Nephron progenitor cell (in vitro differentiated cells): ENCODE results near the gene MMP1.
A peak's percentile ranks its signal among the peaks of the same experiment; 100 is the strongest.

Experiments
- DNase-seq: peaks from one replicate; pipeline ENCODE4 v3.0.0; 2021
- H3K27ac Mint-ChIP-seq: 2 replicates; pipeline ENCODE4 v1.8.0; 2021; ENCODE audit warnings: mild to moderate bottlenecking, moderate library complexity, mixed read lengths
- H3K27me3 Mint-ChIP-seq: 2 replicates; pipeline ENCODE4 v1.8.0; 2021; ENCODE audit warnings: mild to moderate bottlenecking, low read depth, mixed read lengths; ENCODE audit not compliant: poor library complexity
- H3K36me3 Mint-ChIP-seq: 2 replicates; pipeline ENCODE4 v1.8.0; 2021; ENCODE audit warnings: low read depth, mixed read lengths
- H3K4me1 Mint-ChIP-seq: 2 replicates; pipeline ENCODE4 v1.8.0; 2021; ENCODE audit warnings: mixed read lengths
- H3K4me3 Mint-ChIP-seq: 2 replicates; pipeline ENCODE4 v1.8.0; 2021; ENCODE audit warnings: mild to moderate bottlenecking, moderate library complexity, mixed read lengths
- H3K9me3 Mint-ChIP-seq: 2 replicates; pipeline ENCODE4 v1.8.0; 2021; ENCODE audit warnings: mild to moderate bottlenecking, moderate library complexity, mixed read lengths
- TF ChIP-seq, protein P1 (sequence below): fragments of 200-600 bp; sonication (generic); IDR thresholded peaks from 2 replicates; pipeline ENCODE4 v1.5.0; 2021; ENCODE audit warnings: antibody characterized with exemption

The MMP1 gene

GRCh38 chr11:102763440-102763839, 34.5 kb downstream of the MMP1 start:
- DNase-seq, result no peak
- no peaks in the 10 kb centered on the region for H3K36me3 Mint-ChIP-seq
- no peak overlapping the region for H3K27ac Mint-ChIP-seq
- TF ChIP-seq, protein P1, sequence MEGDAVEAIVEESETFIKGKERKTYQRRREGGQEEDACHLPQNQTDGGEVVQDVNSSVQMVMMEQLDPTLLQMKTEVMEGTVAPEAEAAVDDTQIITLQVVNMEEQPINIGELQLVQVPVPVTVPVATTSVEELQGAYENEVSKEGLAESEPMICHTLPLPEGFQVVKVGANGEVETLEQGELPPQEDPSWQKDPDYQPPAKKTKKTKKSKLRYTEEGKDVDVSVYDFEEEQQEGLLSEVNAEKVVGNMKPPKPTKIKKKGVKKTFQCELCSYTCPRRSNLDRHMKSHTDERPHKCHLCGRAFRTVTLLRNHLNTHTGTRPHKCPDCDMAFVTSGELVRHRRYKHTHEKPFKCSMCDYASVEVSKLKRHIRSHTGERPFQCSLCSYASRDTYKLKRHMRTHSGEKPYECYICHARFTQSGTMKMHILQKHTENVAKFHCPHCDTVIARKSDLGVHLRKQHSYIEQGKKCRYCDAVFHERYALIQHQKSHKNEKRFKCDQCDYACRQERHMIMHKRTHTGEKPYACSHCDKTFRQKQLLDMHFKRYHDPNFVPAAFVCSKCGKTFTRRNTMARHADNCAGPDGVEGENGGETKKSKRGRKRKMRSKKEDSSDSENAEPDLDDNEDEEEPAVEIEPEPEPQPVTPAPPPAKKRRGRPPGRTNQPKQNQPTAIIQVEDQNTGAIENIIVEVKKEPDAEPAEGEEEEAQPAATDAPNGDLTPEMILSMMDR, result no peak
- H3K27me3 Mint-ChIP-seq, result peaks cover 5% of the 10 kb centered on the region
- peaks cover 6% of the 10 kb centered on the region for H3K4me1 Mint-ChIP-seq
- H3K4me3 Mint-ChIP-seq, result no peak overlapping the region
- no peaks in the 10 kb centered on the region for H3K9me3 Mint-ChIP-seq

DNA sequence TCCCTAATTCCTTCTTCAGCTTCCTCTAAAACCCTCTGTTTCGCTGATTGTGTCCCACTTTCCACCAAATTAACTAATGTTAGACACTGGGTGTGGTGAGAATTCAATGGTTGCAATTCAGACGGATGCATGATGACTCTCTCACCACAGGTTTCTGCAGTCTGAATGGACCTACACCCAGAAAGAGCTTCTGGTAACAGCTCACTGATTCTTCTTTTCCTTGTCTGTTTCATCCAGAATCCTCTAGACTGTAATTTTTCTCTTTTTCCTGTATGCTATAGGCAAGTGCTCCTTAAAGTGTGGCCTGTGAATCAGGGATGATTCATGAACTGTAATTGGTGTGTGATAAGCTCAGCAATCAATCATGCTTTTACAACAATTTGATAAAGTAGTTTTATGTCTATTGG, 35.6 kb downstream of the MMP1 start:
- H3K9me3 Mint-ChIP-seq, result no peaks in the 10 kb centered on the region
- DNase-seq, result no peak
- TF ChIP-seq, protein P1, result no peak
- no peak overlapping the region for H3K27ac Mint-ChIP-seq
- H3K27me3 Mint-ChIP-seq, result peaks cover 5% of the 10 kb centered on the region
- H3K4me1 Mint-ChIP-seq, result peaks cover 6% of the 10 kb centered on the region
- no peak overlapping the region for H3K4me3 Mint-ChIP-seq
- no peaks in the 10 kb centered on the region for H3K36me3 Mint-ChIP-seq

DNA sequence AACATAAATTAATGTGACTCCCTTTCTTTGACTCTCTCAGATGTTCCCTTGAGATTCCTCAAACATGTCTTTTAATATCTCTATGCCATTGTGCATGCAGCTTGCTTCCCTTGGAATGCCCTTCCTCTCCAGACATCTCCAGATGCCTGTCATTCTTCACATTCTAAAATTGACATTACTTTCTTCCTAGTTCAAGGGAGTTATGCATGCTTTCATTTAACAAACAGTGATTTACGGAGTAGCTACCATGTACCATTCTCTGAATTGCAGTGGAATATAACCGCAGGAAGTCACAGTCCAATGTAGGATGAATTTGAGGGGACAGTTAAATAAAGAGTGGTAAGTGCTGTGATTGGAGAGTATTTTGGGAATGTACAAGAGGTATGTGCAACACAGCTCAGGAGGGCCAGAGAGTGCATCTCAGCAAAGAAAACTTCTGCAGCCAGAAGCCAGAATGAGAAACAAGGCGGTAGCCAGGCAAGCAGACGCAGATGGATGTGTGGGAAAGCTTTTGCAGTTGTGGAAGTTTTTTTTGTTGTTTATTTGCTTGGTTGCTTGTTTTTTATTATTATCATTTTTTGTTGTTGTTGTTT, 36.2 kb downstream of the MMP1 start:
- Mint-ChIP-seq H3K36me3 (no peaks in the 10 kb centered on the region), H3K27ac (peak overlapping the region; percentile 12), H3K9me3 (no peaks in the 10 kb centered on the region), H3K4me3 (no peak overlapping the region), H3K4me1 (peaks cover 6% of the 10 kb centered on the region), H3K27me3 (peaks cover 5% of the 10 kb centered on the region)
- TF ChIP-seq, protein P1, result no peak
- DNase-seq, result no peak

DNA sequence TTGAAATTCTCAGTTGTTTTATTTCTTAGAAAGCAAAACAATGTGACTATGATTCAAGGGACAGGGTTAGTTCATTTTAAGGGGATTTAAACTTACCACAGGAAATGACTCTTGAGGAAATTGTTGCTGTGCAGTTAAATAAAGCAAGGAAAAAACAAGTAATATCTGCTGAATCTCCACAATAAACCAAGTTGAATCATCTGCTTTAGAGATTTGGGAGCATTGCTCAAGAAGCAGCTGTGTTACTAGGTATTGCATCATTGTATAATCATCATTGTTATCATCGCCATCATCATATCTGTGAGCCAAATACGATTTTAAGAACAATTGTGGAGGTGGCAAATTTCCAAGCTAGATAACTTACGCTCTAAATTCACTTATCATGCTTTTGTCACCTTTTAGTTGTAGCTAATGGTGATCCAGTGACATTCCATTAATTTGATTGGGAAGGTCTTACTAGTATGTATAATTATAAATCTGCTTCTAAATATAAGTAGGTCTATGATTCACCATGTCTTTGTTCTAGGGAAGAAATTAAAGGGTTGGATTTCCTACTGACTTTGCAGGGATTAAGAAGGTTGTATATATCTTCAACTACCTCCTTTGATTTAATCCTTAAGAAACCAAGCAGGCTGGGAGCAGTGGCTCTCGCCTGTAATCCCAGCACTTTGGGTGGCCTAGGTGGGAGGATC, 37.5 kb downstream of the MMP1 start:
- no peak for DNase-seq
- no peak overlapping the region for H3K27ac Mint-ChIP-seq

GRCh38 chr11:102757823-102758549, 40.0 kb downstream of the MMP1 start:
- peaks cover 6% of the 10 kb centered on the region for H3K4me1 Mint-ChIP-seq
- no peak for DNase-seq

More for the DNA sequence above, 37.5 kb downstream of the MMP1 start:
- H3K4me1 Mint-ChIP-seq, result peaks cover 6% of the 10 kb centered on the region
- no peak overlapping the region for H3K4me3 Mint-ChIP-seq
- no peaks in the 10 kb centered on the region for H3K9me3 Mint-ChIP-seq
- peaks cover 11% of the 10 kb centered on the region for H3K27me3 Mint-ChIP-seq
- TF ChIP-seq, protein P1, result no peak
- no peaks in the 10 kb centered on the region for H3K36me3 Mint-ChIP-seq

More at GRCh38 chr11:102757823-102758549, 40.0 kb downstream of the MMP1 start:
- no peak overlapping the region for H3K27ac Mint-ChIP-seq
- H3K9me3 Mint-ChIP-seq, result no peaks in the 10 kb centered on the region
- H3K36me3 Mint-ChIP-seq, result no peaks in the 10 kb centered on the region
- TF ChIP-seq, protein P1, result no peak
- no peak overlapping the region for H3K4me3 Mint-ChIP-seq
- H3K27me3 Mint-ChIP-seq, result peaks cover 6% of the 10 kb centered on the region
